ENCODE measurements around the gene SLAMF1.
"Not testable (repeated sequence)": the region's sequence is repeated elsewhere in the genome, so short reads cannot be mapped to it uniquely, and the experiment has no call there.

Gene SLAMF1

DNA sequence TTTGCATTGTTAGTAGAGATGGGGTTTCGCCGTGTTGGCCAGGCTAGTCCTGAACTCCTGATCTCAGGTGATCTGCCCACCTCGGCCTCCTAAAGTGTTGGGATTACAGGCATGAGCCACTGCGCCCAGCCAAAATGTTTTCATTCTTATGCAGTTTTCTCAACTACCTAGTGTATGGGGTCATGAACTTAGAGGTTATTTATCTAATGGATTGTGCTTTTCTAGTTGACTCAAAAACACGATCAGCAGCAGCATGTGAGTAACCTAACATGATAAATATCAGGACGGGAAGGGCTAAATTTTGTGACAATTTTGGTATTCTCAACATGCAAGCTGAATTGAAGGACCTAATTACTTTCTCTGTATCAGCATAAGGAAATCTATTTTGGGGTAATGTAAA lies 58.4 kb downstream of the SLAMF1 start:
- H3K36me3 ChIP-seq = no peaks in the 10 kb centered on the region

DNA sequence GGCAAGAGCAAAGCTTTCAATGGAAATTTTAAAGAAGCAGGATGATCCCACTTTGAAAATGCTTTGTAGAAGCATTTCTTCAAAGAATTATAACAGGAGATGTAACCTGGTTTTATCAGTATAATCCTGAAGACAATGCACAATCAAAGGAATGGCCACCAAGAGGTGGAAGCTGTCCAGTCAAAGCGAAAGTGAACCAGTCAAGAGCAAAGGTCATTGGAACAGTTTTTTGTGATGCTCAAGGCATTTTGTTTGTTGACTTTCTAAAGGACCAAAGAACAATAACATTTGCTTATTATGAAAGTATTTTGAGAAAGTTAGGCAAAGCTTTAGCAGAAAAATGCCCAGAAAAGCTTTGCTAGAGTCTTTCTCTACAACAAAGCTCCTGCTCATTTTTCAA lies 62.1 kb downstream of the SLAMF1 start:
- Histone ChIP-seq H3K36me3 (no peaks in the 10 kb centered on the region), H3K9me3 (no peaks in the 10 kb centered on the region), H3K27ac (no peak overlapping the region), H3K4me3 (ENCODE audit: low read depth in 1 of 2, low read length in 1 of 2) (no peak overlapping the region), H3K27me3 (no peaks in the 10 kb centered on the region), H3K4me1 (ENCODE audit: control insufficient read depth in 1 of 2, insufficient read depth in 1 of 2, low read depth in 1 of 2, low read length in 1 of 2) (peaks cover 2 to 8% of the 10 kb centered on the region in 2 experiments)
- TF ChIP-seq, protein P1, sequence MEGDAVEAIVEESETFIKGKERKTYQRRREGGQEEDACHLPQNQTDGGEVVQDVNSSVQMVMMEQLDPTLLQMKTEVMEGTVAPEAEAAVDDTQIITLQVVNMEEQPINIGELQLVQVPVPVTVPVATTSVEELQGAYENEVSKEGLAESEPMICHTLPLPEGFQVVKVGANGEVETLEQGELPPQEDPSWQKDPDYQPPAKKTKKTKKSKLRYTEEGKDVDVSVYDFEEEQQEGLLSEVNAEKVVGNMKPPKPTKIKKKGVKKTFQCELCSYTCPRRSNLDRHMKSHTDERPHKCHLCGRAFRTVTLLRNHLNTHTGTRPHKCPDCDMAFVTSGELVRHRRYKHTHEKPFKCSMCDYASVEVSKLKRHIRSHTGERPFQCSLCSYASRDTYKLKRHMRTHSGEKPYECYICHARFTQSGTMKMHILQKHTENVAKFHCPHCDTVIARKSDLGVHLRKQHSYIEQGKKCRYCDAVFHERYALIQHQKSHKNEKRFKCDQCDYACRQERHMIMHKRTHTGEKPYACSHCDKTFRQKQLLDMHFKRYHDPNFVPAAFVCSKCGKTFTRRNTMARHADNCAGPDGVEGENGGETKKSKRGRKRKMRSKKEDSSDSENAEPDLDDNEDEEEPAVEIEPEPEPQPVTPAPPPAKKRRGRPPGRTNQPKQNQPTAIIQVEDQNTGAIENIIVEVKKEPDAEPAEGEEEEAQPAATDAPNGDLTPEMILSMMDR (IDR thresholded peaks at IDR 0.05) = no peak

More for the DNA sequence above, 58.4 kb downstream of the SLAMF1 start:
- Histone ChIP-seq H3K4me1 (ENCODE audit: control insufficient read depth in 1 of 2, insufficient read depth in 1 of 2, low read depth in 1 of 2, low read length in 1 of 2) (no peaks in the 10 kb centered on the region), H3K9me3 (no peaks in the 10 kb centered on the region), H3K4me3 (ENCODE audit: low read depth in 1 of 2, low read length in 1 of 2) (no peak overlapping the region), H3K27ac (no peak overlapping the region), H3K27me3 (no peaks in the 10 kb centered on the region)
- TF ChIP-seq, protein P1 (IDR thresholded peaks at IDR 0.05) = no peak

DNA sequence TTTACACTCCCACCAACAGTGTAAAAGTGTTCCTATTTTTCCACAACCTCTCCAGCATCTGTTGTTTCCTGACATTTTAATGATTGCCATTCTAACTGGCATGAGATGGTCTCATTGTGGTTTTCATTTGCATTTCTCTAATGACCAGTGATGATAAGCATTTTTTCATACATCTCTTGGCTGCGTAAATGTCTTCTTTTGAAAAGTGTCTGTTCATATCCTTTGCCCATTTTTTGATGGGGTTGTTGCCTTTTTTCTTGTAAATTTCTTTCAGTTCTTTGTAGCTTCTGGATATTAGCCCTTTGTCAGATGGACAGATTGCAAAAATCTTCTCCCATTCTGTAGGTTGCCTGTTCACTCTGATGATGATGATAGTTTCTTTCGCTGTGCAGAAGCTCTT lies 63.9 kb downstream of the SLAMF1 start:
- not testable (repeated sequence) for H3K36me3 ChIP-seq

DNA sequence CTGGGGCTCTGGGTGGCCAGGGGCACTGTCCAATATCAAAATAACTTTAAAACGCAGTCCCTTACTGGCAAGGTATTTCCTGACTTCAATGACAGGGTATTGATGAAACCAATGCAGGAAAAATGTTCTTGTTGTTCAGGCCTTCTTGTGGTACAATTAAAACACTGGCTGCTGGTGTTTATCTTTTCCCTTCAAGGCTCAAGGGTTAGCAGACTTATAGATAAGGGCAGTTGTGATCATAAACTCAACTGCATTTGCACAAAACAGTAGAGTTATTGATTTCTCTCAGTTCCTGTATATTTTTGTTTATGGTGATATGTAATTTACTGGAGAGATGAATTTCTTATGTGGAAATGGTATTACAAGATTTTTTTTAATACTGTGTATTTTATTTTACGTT lies 64.9 kb downstream of the SLAMF1 start:
- H3K4me3 ChIP-seq (ENCODE audit: low read depth in 1 of 2, low read length in 1 of 2) = no peak overlapping the region
- no peaks in the 10 kb centered on the region for H3K9me3 ChIP-seq
- peaks cover 12 to 32% of the 10 kb centered on the region in 2 experiments for H3K4me1 ChIP-seq (ENCODE audit: control insufficient read depth in 1 of 2, insufficient read depth in 1 of 2, low read depth in 1 of 2, low read length in 1 of 2)
- TF ChIP-seq, protein P1 (IDR thresholded peaks at IDR 0.05) = no peak
- H3K36me3 ChIP-seq = no peaks in the 10 kb centered on the region
- no peak overlapping the region for H3K27ac ChIP-seq
- H3K27me3 ChIP-seq = no peaks in the 10 kb centered on the region

More for the DNA sequence above, 63.9 kb downstream of the SLAMF1 start:
- H3K27ac ChIP-seq; H3K9me3 ChIP-seq; H3K27me3 ChIP-seq; H3K4me3 ChIP-seq (ENCODE audit: low read depth in 1 of 2, low read length in 1 of 2): not testable (repeated sequence)
- H3K4me1 ChIP-seq (ENCODE audit: control insufficient read depth in 1 of 2, insufficient read depth in 1 of 2, low read depth in 1 of 2, low read length in 1 of 2) = peaks cover 12 to 26% of the 10 kb centered on the region in 2 experiments

DNA sequence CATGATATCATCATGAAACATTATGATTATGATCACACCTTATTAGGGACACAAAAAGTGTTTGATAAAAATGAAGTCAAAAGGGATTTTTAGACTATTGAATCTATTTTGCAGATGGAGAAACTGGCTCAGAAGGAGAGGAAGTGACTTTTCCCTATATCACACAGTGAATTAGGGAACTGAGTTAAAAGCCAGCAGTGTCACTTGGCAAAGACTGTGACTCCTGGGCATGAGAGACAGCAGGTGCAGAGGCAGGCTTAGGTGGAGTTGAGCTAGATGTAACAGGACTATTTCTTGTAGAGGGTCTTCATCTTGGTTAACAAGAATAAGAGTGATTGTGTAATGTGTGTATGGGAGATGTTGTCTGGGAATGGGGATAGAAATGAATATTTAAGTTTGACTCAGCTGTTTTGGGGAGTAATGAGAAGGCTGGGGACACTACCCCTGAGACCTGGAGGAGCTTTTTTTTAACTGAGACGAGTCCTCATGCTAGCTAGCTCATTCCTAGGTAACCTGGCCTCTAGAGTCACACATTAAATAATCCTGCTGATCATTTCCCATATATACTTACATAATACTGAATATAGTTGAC lies 66.5 kb downstream of the SLAMF1 start:
- Histone ChIP-seq H3K4me3 (ENCODE audit: low read depth in 1 of 2, low read length in 1 of 2) (no peak overlapping the region), H3K27ac (no peak overlapping the region), H3K36me3 (no peaks in the 10 kb centered on the region), H3K27me3 (no peaks in the 10 kb centered on the region), H3K9me3 (no peaks in the 10 kb centered on the region), H3K4me1 (ENCODE audit: control insufficient read depth in 1 of 2, insufficient read depth in 1 of 2, low read depth in 1 of 2, low read length in 1 of 2) (peaks cover 17 to 46% of the 10 kb centered on the region in 2 experiments)
- TF ChIP-seq, protein P1 (IDR thresholded peaks at IDR 0.05) = no peak

DNA sequence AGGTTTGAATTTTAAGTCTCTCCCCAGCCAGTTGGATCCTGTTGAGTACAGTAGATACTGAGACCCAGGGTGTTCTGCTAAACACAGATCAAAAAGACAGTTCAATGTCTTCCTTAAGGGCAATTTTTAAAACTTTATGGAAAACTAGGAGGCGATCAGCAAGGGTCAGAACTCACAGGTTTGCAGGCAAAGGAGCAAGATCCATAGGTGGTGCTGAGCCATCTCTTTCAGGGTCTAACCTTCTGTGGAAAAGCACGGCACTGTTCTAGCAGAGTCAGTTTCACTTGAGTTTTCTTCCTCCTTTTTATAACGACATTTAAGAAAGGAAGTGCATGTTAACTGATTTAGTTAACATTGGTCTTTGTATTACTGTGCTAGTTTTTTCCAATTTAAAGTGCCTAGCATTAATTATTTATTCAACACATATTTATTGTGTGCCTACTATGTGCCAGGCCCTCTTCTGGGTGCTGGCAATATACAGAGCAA lies 67.6 kb downstream of the SLAMF1 start, which contains the start of gene CD84:
Gene CD84 (minus strand): TSS at position 281 of the 486 bp plus-strand sequence. CDS start 59 bp downstream, at position 222.
- H3K4me1 ChIP-seq (ENCODE audit: control insufficient read depth in 1 of 2, insufficient read depth in 1 of 2, low read depth in 1 of 2, low read length in 1 of 2) = peaks cover 28 to 57% of the 10 kb centered on the region in 2 experiments
- H3K4me3 ChIP-seq (ENCODE audit: low read depth in 1 of 2, low read length in 1 of 2) = peak within 1 kb of the TSS; percentile 26 to 48
- TF ChIP-seq, protein P1 (IDR thresholded peaks at IDR 0.05) = no peak

More for the DNA sequence above, 67.6 kb downstream of the SLAMF1 start, which contains the start of gene CD84:
- Histone ChIP-seq H3K27ac (peak within 1 kb of the TSS; percentile 66), H3K27me3 (no peaks in the 10 kb centered on the region), H3K9me3 (no peaks in the 10 kb centered on the region), H3K36me3 (no peaks in the 10 kb centered on the region)

All from neutrophil (primary cell).